ENCODE results near the gene FBXO8.
"Not testable (repeated sequence)": the region's sequence is repeated elsewhere in the genome, so short reads cannot be mapped to it uniquely, and the experiment has no call there.

FBXO8 gene

DNA sequence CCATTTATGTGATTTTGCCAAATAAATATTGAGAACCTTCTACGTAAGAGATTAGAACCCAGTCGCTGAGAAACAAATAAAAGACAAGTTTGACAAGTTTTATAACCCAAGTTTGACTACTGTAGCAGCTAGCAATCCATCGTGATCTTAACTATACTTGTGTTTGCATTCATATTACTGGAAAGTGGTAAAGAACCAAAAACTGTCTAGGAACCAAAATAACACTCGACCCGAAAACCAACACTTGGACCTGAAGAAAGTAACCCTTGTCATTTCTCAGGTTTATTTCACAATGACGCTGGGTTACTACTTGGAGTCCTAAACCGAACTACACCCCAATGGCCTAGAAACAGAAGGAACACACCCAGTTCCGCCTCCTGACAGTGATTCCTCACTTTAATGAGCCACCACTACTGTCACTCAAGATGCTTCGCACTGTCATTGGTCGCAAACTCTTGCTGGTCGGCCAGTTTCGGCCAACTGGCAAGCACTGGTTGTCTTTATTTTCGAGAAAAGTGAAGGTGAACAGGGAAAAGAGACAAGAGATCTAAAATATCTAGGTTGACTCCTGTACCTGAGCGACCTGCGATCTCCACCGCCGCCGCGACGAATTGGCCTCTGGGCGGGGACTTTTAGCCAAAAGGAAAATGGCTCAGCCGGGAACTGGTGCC lies 496 bp downstream of the FBXO8 start:
- peak; percentile 74 for DNase-seq (ENCODE audit: low spot score)

- DNase-seq (ENCODE audit: low spot score): no peak
These were observed 1.6 kb downstream of the FBXO8 start for GRCh38 chr4:174281901-174282300.

DNA sequence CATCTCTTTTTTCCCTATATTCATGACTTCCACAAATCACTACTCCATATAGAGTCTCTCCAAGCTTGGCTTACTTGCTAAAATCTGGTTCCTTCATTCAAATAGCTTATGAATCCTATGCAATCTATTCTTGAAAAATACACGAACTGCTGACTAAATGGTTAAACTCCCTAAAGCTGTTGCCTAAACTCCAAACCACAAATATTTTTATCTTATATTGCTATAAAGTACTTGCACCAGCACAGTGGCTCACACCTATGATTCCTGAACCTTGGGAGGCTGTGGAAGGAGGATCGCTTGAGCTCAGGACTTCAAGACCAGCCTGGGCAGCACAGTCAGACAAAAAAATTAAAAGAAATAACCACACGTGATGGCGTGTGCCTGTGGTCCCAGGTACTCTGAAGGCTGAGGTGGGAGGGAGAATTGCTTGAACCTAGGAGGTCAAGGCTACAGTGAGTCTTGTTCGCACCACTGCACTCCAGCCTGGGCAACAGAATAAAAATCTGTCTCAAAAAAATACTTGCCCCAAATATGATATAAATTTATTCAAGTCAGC lies 2.2 kb downstream of the FBXO8 start:
- DNase-seq (ENCODE audit: low spot score): no peak

DNA sequence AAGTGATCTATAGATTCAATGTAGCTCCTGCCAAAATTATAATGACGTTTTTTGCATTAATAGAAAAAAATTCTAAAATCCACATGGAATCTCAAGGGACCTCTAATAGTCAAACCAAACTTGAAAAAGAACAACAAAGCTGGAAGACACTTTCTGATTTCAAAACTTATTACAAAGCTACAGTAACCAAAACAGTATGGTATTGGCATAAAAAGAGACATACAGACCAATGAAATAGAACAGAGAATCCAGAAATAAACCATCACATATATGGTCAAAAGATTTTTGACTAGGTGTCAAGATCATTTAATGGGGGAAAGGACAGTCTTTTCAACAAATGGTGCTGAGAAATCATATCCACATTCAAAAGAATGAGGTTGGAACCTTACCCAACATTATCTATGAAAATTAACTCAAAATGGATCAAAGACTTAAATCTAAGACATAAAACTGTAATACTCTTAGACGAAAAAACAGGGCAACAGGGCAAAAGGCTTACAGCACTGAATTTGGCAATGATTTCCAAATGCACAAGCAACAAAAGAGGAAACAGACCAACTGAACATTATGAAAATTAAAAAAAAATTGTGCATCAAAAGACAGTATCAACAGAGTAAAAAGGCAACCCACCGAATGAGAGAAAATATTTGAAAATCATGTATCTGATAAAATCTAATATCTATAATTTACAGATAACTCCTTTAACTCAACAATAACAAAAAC lies 3.9 kb downstream of the FBXO8 start:
- DNase-seq (ENCODE audit: low spot score): no peak

DNA sequence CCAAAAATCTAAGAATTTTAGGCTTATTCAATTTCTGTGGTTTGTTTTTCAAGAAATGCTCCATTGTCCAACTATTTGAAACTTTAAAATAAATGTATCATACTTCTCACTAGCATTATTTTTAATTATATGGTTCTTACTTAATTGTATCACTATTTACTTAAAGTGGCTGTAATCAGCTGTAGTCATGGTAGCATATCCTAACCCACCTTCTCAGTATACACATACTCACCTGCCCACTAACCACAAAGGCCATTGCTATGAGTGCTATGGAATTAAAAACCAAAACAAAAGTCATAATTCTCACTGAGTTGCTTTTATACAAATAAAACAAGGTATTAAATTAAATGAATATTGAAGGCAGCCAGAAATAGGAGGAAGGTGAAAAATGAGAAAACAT lies 5.0 kb downstream of the FBXO8 start:
- no peak for DNase-seq (ENCODE audit: low spot score)

DNA sequence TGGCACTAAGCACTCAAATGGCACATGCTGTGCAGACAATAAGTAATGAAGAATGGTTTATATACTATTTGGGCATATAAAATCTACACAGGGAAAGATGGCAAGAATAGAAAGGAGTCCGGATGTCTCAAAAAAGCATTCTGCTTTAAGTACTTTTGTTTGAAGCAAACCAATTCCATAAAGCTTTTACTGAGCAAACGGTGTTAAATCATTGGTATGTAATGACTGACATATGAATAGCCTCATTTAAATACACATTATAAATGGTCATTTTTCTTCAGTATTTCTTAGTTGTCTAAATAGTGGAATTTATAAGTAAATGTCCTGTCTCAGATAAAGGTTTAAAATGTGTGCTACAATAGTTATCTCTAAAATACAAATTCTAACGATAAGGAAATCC lies 6.0 kb downstream of the FBXO8 start:
- no peak for DNase-seq (ENCODE audit: low spot score)

- no peak for DNase-seq (ENCODE audit: low spot score)
These were observed 8.4 kb downstream of the FBXO8 start for GRCh38 chr4:174275101-174275500.

GRCh38 chr4:174274436-174274835 lies 9.0 kb downstream of the FBXO8 start:
- DNase-seq (ENCODE audit: low spot score): no peak

DNA sequence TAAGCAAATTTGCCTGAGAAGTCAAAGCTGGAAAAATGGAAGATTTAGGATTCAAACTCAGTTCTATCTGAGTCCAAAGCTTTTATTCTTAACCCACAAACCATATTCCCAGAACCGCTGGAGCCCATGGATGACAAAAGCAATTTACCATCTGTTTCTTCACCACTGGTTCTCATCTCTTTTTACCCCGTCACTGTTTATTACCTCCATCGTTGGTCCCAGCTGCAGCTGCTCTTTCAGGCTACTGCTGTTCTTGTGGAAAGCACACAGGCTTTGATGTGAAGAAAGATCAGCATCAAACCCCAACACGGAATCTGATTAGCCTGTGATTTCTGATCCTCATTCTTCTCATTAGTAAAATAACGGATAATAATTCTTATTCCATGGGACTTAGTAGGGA lies 9.5 kb downstream of the FBXO8 start:
- DNase-seq (ENCODE audit: low spot score): no peak

- no peak for DNase-seq (ENCODE audit: low spot score)
These were observed 17.1 kb downstream of the FBXO8 start for GRCh38 chr4:174266416-174266815.

GRCh38 chr4:174265916-174266315 lies 17.6 kb downstream of the FBXO8 start:
- DNase-seq (ENCODE audit: low spot score): no peak

GRCh38 chr4:174263445-174263736 lies 20.1 kb downstream of the FBXO8 start:
- no peak for DNase-seq (ENCODE audit: low spot score)

- no peak for DNase-seq (ENCODE audit: low spot score)
These were observed 20.6 kb downstream of the FBXO8 start for GRCh38 chr4:174262624-174263444.

- DNase-seq (ENCODE audit: low spot score): not testable (repeated sequence)
These were observed 22.0 kb downstream of the FBXO8 start for GRCh38 chr4:174261432-174261831.

- DNase-seq (ENCODE audit: low spot score): no peak
These were observed 23.4 kb downstream of the FBXO8 start for GRCh38 chr4:174260099-174260498.

GRCh38 chr4:174259580-174259979 lies 23.9 kb downstream of the FBXO8 start:
- DNase-seq (ENCODE audit: low spot score): no peak

DNA sequence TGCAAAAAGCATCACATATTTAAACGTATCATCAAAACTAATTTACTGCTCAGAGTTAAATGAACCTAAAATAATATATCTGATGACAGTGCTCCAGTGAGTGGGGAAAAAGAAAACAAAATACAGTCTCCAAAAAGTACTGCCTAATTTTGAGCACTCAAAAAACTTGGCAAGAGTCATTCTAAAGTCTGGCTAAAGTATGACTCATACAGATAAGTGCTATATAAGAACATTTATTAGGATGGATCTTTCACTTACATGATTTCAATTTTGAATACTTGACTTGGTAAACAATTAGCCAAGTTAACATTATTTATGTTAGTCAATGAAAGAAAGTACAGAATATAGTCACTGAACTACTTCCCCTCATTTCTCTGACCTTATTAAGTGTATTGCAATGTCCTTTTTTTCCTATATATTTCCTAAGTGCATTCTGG lies 27.2 kb downstream of the FBXO8 start:
- no peak for DNase-seq (ENCODE audit: low spot score)

GRCh38 chr4:174255786-174256185 lies 27.7 kb downstream of the FBXO8 start:
- no peak for DNase-seq (ENCODE audit: low spot score)

- DNase-seq (ENCODE audit: low spot score): no peak
These were observed 28.1 kb downstream of the FBXO8 start for GRCh38 chr4:174255374-174255773.

- DNase-seq (ENCODE audit: low spot score): no peak
These were observed 28.9 kb downstream of the FBXO8 start for GRCh38 chr4:174254613-174255012.

- no peak for DNase-seq (ENCODE audit: low spot score)
These were observed 31.1 kb downstream of the FBXO8 start for GRCh38 chr4:174252412-174252811.

DNA sequence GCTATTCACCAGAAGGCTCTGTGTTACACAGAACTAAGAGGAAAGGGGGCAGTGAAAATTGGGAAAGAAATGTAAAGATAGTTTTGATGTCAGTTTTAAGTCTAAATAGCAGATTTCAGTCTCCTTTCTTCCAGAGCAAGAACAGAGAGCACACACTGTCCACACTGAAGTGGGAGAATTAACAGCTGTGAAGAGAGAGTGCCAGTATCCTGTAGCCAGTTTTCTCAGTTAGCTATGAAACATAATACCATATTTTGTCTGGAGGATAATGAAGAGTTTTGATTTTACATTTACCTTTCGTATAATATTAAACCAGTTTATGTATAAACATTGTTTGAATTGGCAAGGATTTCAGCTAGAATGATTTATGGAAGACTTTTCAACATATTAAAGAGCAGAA lies 35.1 kb downstream of the FBXO8 start:
- no peak for DNase-seq (ENCODE audit: low spot score)

DNA sequence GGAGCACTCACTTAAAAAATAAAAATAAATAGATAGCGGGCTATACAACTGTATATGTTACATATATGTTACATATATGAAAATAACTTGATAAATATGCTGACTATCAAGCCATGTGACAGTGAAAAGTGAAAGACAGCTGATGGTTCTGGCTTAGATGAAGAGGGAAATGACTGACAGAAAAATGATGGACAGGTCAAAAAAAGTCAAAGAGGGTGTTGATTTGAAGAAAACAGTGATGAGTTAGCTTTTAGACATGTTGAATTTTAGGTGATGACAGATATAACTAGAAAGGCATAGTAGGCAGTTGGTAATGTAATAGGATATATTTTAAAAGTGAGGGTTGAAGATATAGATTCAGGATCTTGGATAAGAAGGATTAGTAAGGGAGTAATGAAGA lies 37.8 kb downstream of the FBXO8 start:
- no peak for DNase-seq (ENCODE audit: low spot score)

All from ecto neural progenitor cell (in vitro differentiated cells).